RWPE1 (cell line): ENCODE results near the gene CALHM3.

Experiments
- CTCF ChIA-PET: fragments of 350-600 bp; sonication (Branson Sonifier 250); formaldehyde crosslinking; extraction: SDS; loops from one replicate; lab custom pipeline; 2021; lab: Yijun Ruan, JAX
- POLR2A ChIA-PET: fragments of 400-600 bp; formaldehyde crosslinking; extraction: SDS; loops from one replicate; lab custom pipeline; 2020; ENCODE audit warnings: antibody characterized with exemption; ENCODE audit not compliant: low non-redundant PET; lab: Yijun Ruan, JAX
- DNase-seq: peaks from one replicate; pipeline ENCODE4 v3.0.0; 2012; ENCODE audit warnings: low spot score
- H3K27ac ChIP-seq: fragments of 450-650 bp; 2 replicates; pipeline ENCODE4 v1.5.1; 2017
- CTCF ChIP-seq: fragments of 450-650 bp; conservative IDR thresholded peaks from 2 replicates; pipeline ENCODE4 v1.5.1; 2017; ENCODE audit warnings: low read depth, mild to moderate bottlenecking

Gene CALHM3

DNA sequence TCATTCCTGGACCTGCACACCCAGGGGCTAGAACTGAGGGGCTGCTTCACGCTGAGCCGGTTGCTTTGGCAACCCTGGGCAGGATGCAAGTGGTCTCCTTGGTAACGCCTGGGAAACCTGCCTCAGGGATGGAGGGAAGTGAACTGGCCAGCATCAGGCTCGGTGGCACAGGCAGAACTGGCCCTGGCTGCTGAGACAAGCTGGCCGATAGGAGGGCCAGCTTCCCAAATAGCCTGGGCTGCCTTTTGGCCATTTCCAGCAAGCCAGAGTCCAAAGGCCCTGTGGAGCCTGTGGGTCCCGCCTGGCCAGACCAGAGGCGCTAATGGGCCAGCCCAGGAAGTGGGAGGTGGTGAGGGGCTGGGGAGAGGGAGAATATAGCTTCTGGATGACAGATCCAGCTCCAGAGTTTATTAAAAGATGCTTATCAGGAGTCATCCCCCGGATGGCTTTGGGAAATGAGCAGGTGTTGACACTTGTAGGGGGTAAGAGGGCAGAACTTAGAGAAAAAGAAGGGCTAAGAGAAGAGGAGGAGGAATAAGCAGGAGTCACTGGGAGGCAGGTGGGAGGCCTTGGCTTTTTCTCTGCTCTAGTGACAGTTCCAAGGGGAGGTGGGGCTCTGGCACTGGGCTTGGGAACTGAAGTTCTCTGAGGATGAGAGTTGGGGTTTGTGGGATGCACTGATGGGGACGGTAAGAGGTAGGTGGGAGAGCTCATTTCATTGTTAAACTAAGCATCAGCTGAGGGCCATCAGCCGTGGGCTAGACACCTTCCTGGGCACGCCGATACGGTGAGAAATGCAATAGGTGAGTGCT lies 24.0 kb upstream of the CALHM3 start:
- no peak for TF ChIP-seq CTCF
- ChIA-PET CTCF (interaction anchor here (0.6 kb wide), 1 partner anchor 146 kb away, joined by 5 read pairs; no protein-coding TSS in a partner anchor), POLR2A (interaction anchor here (0.6 kb wide), 1 partner anchor 12 kb away, joined by 3 read pairs; no protein-coding TSS in a partner anchor)
- no peak overlapping the region for H3K27ac ChIP-seq
- DNase-seq, result no peak

GRCh38 chr10:103501186-103501585 lies 22.1 kb upstream of the CALHM3 start:
- CTCF ChIA-PET, result no interaction called here
- no peak overlapping the region for H3K27ac ChIP-seq
- POLR2A ChIA-PET, result no interaction called here
- DNase-seq, result no peak
- TF ChIP-seq CTCF, result no peak

GRCh38 chr10:103500481-103500880 lies 21.4 kb upstream of the CALHM3 start:
- no peak for TF ChIP-seq CTCF
- CTCF ChIA-PET, result no interaction called here
- H3K27ac ChIP-seq, result no peak overlapping the region
- POLR2A ChIA-PET, result no interaction called here
- no peak for DNase-seq

GRCh38 chr10:103499881-103500280 lies 20.8 kb upstream of the CALHM3 start:
- CTCF ChIA-PET, result no interaction called here
- POLR2A ChIA-PET, result interaction anchor here (0.6 kb wide), 1 partner anchor 23 kb away, joined by 5 read pairs; no protein-coding TSS in a partner anchor
- no peak for TF ChIP-seq CTCF
- no peak for DNase-seq
- no peak overlapping the region for H3K27ac ChIP-seq

DNA sequence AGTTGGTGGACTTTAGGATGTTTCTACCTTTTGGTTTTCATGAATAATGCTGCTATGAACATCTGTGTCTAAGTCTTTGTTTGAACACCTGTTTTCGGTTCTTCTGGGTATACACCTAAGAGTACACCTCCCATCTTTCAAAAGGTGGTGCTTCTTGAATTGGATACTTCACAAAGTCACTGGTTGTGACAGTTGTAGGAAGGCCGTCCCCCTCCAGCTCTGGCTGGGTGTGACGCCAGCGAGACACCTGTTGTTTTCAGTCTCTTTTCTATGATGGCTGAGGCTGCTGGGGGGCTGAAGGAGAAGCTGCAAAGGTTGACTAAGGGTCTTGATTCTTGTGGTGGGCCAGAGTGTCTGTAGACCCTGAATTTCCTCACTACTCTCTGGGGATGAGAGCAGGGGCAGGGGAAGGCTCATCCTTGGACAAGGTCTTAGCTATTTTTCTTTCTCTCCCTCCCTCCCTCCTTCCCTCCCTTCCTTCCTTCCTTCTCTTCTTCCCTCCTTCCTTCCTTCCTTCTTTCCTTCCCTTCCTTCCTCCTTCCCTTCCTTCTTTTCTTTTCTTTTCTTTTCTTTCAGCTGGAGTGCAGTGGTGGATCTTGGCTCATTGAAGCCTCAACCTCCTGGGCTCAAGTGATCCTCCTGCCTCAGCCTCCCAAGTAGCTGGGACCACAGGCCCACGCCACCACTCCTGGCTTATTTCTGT lies 20.0 kb upstream of the CALHM3 start:
- ChIA-PET CTCF (no interaction called here), POLR2A (interaction anchor here (0.6 kb wide), 1 partner anchor 24 kb away, joined by 5 read pairs; no protein-coding TSS in a partner anchor)
- no peak overlapping the region for H3K27ac ChIP-seq
- no peak for DNase-seq
- no peak for TF ChIP-seq CTCF

DNA sequence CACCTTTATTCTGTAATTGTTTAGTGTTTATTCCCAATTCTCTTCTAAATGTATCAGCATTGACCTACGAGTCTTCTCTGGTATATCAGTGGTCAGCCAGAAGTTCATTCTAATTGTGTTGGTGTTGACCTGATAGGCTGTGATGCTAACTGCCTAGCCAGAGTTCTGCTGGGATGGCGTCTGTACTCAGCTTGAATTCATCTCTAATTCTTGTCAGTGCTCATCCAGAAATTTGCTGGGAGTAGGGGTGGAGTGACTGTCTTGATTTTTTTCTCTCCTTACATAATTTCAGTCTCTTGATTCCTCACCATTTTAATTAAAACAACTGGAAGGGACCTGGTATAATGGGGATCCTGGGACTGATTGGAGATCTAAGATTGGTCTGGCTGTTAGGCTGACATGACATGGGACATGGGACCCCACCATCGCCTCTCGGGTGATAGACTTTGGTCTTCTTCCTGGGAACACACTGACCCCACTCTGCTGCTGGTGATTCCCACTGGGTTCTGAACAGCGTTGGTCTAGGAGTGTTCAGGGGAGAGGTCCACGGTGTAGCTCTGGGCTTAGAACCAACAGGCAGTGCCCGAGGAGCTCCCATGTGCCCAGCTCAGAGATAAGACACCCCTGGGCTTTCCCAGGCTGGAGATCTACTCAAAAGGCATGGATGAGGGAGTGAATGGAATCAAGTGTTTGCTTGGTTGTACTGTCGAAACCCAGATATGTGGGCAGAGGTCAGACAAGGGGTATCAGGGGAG lies 18.3 kb upstream of the CALHM3 start:
- H3K27ac ChIP-seq, result no peak overlapping the region
- no peak for TF ChIP-seq CTCF
- no peak for DNase-seq
- ChIA-PET POLR2A (no interaction called here), CTCF (interaction anchor here (0.6 to 2.2 kb wide), 3 partner anchors 8 to 155 kb away, joined by 3 to 6 read pairs (median 4); no protein-coding TSS in a partner anchor)
